ENCODE results near the gene SERTAD1. TPM values are rescaled to one million over a fixed set of nuclear protein-coding genes. Genes with fewer than 3 reads are reported as not detected.

Gene SERTAD1
- polyA plus RNA-seq, 1 of the 3 experiments (the other 2 are of a cell fraction): 10.4 TPM

DNA sequence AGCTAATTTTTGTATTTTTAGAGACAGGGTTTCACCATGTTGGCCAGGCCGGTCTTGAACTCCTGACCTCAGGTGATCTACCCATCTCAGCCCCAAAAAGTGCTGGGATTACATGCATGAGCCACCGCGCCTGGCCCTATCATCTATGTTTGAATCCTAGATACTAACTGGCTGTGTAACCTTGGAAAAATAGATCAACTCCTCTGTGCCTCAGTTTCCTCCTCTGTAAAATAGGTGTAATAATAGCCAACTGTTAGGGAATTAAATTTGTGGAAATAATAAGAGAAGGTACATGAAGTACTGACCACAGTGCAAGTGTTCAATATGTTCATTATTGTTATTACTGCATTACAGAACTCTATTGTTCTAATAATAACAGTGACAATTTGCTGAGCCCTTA, 45.3 kb upstream of the SERTAD1 start:
- CTCF ChIA-PET: no interaction called here
- H3F3A ChIP-seq (replicated peaks; ENCODE audit: insufficient read depth): no peaks in the 10 kb centered on the region
- WGBS (ENCODE audit: low lambda C conversion rate): 97% methylated on average over 3 of the region's 3 CpGs

DNA sequence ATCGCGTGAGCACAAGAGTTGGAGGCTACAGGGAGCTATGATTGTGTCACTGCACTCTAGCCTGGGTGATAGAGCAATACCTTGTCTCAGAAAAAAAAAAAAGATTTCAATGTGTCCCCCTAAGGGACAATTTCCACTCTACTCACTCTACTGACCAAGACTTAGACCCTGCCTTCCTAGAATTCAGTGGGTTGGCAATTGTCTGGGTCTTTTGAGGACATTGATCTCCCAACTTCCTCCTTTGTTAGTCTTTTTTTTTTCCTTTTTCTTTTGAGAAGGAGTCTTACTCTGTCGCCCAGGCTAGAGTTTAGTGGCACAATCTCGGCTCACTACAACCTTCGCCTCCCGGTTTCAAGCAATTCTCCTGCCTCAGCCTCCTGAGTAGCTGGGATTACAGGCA, 43.2 kb upstream of the SERTAD1 start:
- Histone ChIP-seq H3K27me3 (ENCODE audit: insufficient read depth) (no peaks in the 10 kb centered on the region), H3F3A (replicated peaks; ENCODE audit: insufficient read depth) (peaks cover 9% of the 10 kb centered on the region), H3K4me2 (no peak overlapping the region), H3K79me2 (ENCODE audit: insufficient read depth) (no peaks in the 10 kb centered on the region; the same call in 1 of the 2 replicates), H3K9me2 (no peaks in the 10 kb centered on the region), H3K36me3 (replicated peaks in 1 of 2; ENCODE audit: control insufficient read depth in 1 of 2, insufficient read depth in 2 of 2, low read length in 1 of 2) (no peaks in the 10 kb centered on the region), H3K9me3 (no peaks in the 10 kb centered on the region), H3K9ac (no peak overlapping the region), H3K27ac (ENCODE audit: low read depth in 2 of 2, low read length in 1 of 2) (no peak overlapping the region), H3K4me3 (ENCODE audit: low read depth in 2 of 2, low read length in 1 of 2) (no peak overlapping the region), H4K20me1 (ENCODE audit: insufficient read depth) (no peaks in the 10 kb centered on the region), H2AFZ (ENCODE audit: low read depth) (no peak overlapping the region), H3K4me1 (ENCODE audit: control insufficient read depth in 1 of 2, insufficient read depth in 2 of 2, low read depth in 1 of 2, low read length in 1 of 2) (peaks cover 5 to 17% of the 10 kb centered on the region in 2 experiments; a peak in 3 of 4 replicates)
- DNase-seq: no peak
- WGBS (ENCODE audit: low lambda C conversion rate): 97% methylated on average over 6 of the region's 6 CpGs
- TF ChIP-seq, protein P1, sequence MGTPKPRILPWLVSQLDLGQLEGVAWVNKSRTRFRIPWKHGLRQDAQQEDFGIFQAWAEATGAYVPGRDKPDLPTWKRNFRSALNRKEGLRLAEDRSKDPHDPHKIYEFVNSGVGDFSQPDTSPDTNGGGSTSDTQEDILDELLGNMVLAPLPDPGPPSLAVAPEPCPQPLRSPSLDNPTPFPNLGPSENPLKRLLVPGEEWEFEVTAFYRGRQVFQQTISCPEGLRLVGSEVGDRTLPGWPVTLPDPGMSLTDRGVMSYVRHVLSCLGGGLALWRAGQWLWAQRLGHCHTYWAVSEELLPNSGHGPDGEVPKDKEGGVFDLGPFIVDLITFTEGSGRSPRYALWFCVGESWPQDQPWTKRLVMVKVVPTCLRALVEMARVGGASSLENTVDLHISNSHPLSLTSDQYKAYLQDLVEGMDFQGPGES (IDR thresholded peaks at IDR 0.05; ENCODE audit: low read depth, low read length): no peak
- TF ChIP-seq RXRA (IDR thresholded peaks at IDR 0.05; ENCODE audit: borderline replicate concordance, low read depth): no peak
- TF ChIP-seq YY1 (IDR thresholded peaks at IDR 0.05; ENCODE audit: low read depth): no peak
- no peak for TF ChIP-seq POLR2AphosphoS5 (IDR thresholded peaks at IDR 0.05; ENCODE audit: low read depth, low read length)
- no peak for TF ChIP-seq SIN3A (IDR thresholded peaks at IDR 0.05; ENCODE audit: borderline replicate concordance, low read depth, low read length)
- ChIA-PET CTCF (no interaction called here), POLR2A (no interaction called here)

More for the DNA sequence above, 45.3 kb upstream of the SERTAD1 start:
- no peak overlapping the region for H3K9ac ChIP-seq
- H3K9me3 ChIP-seq: no peaks in the 10 kb centered on the region
- no peak overlapping the region for H3K4me2 ChIP-seq
- H3K27ac ChIP-seq (ENCODE audit: low read depth in 2 of 2, low read length in 1 of 2): no peak overlapping the region
- TF ChIP-seq EZH2phosphoT487 (IDR thresholded peaks at IDR 0.05; ENCODE audit: borderline replicate concordance, low read depth) (no peak), ELF1 (IDR thresholded peaks at IDR 0.05) (no peak), TCF12 (IDR thresholded peaks at IDR 0.05) (no peak), FOXJ3 (CRISPR knock-in tag; IDR thresholded peaks at IDR 0.05) (no peak)
- TF ChIP-seq, protein P2, sequence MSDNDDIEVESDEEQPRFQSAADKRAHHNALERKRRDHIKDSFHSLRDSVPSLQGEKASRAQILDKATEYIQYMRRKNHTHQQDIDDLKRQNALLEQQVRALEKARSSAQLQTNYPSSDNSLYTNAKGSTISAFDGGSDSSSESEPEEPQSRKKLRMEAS (IDR thresholded peaks at IDR 0.05; ENCODE audit: low read depth): no peak
- TF ChIP-seq, protein P3, sequence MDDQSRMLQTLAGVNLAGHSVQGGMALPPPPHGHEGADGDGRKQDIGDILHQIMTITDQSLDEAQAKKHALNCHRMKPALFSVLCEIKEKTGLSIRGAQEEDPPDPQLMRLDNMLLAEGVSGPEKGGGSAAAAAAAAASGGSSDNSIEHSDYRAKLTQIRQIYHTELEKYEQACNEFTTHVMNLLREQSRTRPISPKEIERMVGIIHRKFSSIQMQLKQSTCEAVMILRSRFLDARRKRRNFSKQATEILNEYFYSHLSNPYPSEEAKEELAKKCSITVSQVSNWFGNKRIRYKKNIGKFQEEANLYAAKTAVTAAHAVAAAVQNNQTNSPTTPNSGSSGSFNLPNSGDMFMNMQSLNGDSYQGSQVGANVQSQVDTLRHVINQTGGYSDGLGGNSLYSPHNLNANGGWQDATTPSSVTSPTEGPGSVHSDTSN (IDR thresholded peaks at IDR 0.05): no peak
- no peaks in the 10 kb centered on the region for H4K20me1 ChIP-seq (ENCODE audit: insufficient read depth)
- H3K4me3 ChIP-seq (ENCODE audit: low read depth in 2 of 2, low read length in 1 of 2): no peak overlapping the region
- H3K79me2 ChIP-seq (ENCODE audit: insufficient read depth): no peaks in the 10 kb centered on the region
- H3K27me3 ChIP-seq (ENCODE audit: insufficient read depth): no peaks in the 10 kb centered on the region
- peaks cover 0 to 7% of the 10 kb centered on the region in 2 experiments; a peak in 1 of 4 replicates for H3K4me1 ChIP-seq (ENCODE audit: control insufficient read depth in 1 of 2, insufficient read depth in 2 of 2, low read depth in 1 of 2, low read length in 1 of 2)
- H3K36me3 ChIP-seq (replicated peaks in 1 of 2; ENCODE audit: control insufficient read depth in 1 of 2, insufficient read depth in 2 of 2, low read length in 1 of 2): no peaks in the 10 kb centered on the region
- POLR2A ChIA-PET: no interaction called here
- no peak for DNase-seq
- no peaks in the 10 kb centered on the region for H3K9me2 ChIP-seq
- no peak overlapping the region for H2AFZ ChIP-seq (ENCODE audit: low read depth)
